Upper lobe of left lung (tissue), 4 donors: ENCODE data around the gene CMIP.

ENCODE experiments used
- EP300 ChIP-seq, 4 donors: sonication (generic); formaldehyde crosslinking; IDR thresholded peaks; one replicate each; pipeline ENCODE4 v1.5.1; 2017; ENCODE audit warnings: antibody characterized with exemption in 4 of 4, control low read depth in 2 of 4
- POLR2AphosphoS5 ChIP-seq, 2 donors: sonication (generic); formaldehyde crosslinking; IDR thresholded peaks; one replicate each; pipeline ENCODE4 v1.5.1; 2017; ENCODE audit warnings: antibody characterized with exemption in 2 of 2
- TF ChIP-seq, protein P1 (sequence below), 6 experiments: fragments of 450-650 bp in 4 of 6; fragments of 200-600 bp in 2 of 6; sonication (generic) in 2 of 6; IDR thresholded peaks; one replicate each; pipeline ENCODE4 v1.5.1; 2016 to 2019; ENCODE audit warnings: antibody characterized with exemption in 6 of 6

DNA sequence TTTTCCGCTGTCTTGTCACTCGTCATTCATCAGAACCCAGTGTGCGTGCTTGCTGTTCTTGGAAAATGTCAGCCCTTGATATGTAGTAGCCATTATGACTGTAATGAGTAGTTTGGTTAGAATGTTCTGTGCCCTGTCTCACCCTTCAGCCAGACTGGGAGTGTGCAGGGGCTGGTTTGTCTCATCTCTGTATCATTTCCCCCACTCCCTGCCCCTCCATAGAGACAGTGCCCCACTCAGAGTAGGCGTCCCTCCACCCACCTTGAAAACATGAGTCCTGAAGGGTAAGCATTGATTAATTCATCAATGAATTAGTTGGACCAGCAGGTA, 197.5 kb downstream of the CMIP start:
- TF ChIP-seq, protein P1, sequence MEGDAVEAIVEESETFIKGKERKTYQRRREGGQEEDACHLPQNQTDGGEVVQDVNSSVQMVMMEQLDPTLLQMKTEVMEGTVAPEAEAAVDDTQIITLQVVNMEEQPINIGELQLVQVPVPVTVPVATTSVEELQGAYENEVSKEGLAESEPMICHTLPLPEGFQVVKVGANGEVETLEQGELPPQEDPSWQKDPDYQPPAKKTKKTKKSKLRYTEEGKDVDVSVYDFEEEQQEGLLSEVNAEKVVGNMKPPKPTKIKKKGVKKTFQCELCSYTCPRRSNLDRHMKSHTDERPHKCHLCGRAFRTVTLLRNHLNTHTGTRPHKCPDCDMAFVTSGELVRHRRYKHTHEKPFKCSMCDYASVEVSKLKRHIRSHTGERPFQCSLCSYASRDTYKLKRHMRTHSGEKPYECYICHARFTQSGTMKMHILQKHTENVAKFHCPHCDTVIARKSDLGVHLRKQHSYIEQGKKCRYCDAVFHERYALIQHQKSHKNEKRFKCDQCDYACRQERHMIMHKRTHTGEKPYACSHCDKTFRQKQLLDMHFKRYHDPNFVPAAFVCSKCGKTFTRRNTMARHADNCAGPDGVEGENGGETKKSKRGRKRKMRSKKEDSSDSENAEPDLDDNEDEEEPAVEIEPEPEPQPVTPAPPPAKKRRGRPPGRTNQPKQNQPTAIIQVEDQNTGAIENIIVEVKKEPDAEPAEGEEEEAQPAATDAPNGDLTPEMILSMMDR (IDR thresholded peaks at IDR 0.05), result no peak
- TF ChIP-seq POLR2AphosphoS5 (IDR thresholded peaks at IDR 0.05) (no peak), EP300 (IDR thresholded peaks at IDR 0.05) (no peak)
